H1 (cell line): ENCODE results near the gene FAM120A. TPM values are rescaled to one million over a fixed set of nuclear protein-coding genes. Genes with fewer than 3 reads are reported as not detected.

Source experiments
- CTCF ChIA-PET: fragments of 300-600 bp; sonication (Branson Sonifier 250); formaldehyde crosslinking; loops from one replicate; lab custom pipeline; 2021; ENCODE audit not compliant: partially characterized antibody; lab: Charles Lee
- POLR2A ChIA-PET: fragments of 300-600 bp; sonication (Branson Sonifier 250); formaldehyde crosslinking; loops from one replicate; lab custom pipeline; 2021; ENCODE audit warnings: inconsistent platforms; ENCODE audit not compliant: partially characterized antibody; lab: Charles Lee
- DNase-seq, 2 experiments: peaks; one replicate each; pipeline versions ENCODE4 v3.0.0 to v3.0.0-alpha.2; 2010 to 2022; ENCODE audit warnings: low spot score in 2 of 2, low read depth in 1 of 2, mixed read lengths in 1 of 2
- FAIRE-seq: peaks from 2 replicates; lab custom pipeline; 2011; peaks lifted over from hg19 to GRCh38; lab: Jason Lieb, UNC
- H2AFZ ChIP-seq: 2 replicates; pipeline ENCODE4 v1.8.1; 2012; ENCODE audit warnings: low read length, inconsistent platforms
- H2AK5ac ChIP-seq: 2 replicates; pipeline ENCODE4 v1.6.1; 2013; ENCODE audit warnings: low read depth, low read length
- H2BK120ac ChIP-seq: replicated peaks from 2 replicates; pipeline ENCODE3; 2013; ENCODE audit warnings: low read depth, low read length, inconsistent platforms
- H2BK12ac ChIP-seq: 2 replicates; pipeline ENCODE4 v1.6.1; 2013; ENCODE audit warnings: low read depth, low read length
- H2BK15ac ChIP-seq: 2 replicates; pipeline ENCODE4 v1.6.1; 2013; ENCODE audit warnings: low read length
- H2BK20ac ChIP-seq: 2 replicates; pipeline ENCODE4 v1.6.1; 2013; ENCODE audit warnings: low read length
- H2BK5ac ChIP-seq: 2 replicates; pipeline ENCODE4 v1.6.1; 2013; ENCODE audit warnings: low read depth, low read length
- H3K14ac ChIP-seq: 2 replicates; pipeline ENCODE4 v1.6.1; 2013; ENCODE audit warnings: inconsistent platforms; ENCODE audit not compliant: insufficient read length
- H3K18ac ChIP-seq: 2 replicates; pipeline ENCODE4 v1.6.1; 2013; ENCODE audit warnings: low read length; ENCODE audit errors: extremely low read depth
- H3K23ac ChIP-seq: 2 replicates; pipeline ENCODE4 v1.6.1; 2013; ENCODE audit warnings: inconsistent platforms; ENCODE audit not compliant: insufficient read length
- H3K23me2 ChIP-seq: 2 replicates; pipeline ENCODE4 v1.6.1; 2013; ENCODE audit warnings: low read depth, low read length
- H3K27ac ChIP-seq: 2 replicates; pipeline ENCODE4 v1.6.1; 2011; ENCODE audit warnings: low read depth, low read length, inconsistent platforms
- H3K27me3 ChIP-seq, 4 experiments: replicated peaks in 1 of 4; 1 replicate in 1 of 4; 2 replicates in 3 of 4; pipeline versions ENCODE4 v1.6.1 to v1.8.1; 2011 to 2013; ENCODE audit warnings: low read length in 3 of 4, mild to moderate bottlenecking in 3 of 4, inconsistent platforms in 2 of 4, mixed read lengths in 2 of 4, moderate library complexity in 1 of 4; ENCODE audit not compliant: control insufficient read depth in 3 of 4, insufficient read depth in 3 of 4; ENCODE audit errors: extremely low read depth in 1 of 4
- H3K36me3 ChIP-seq, 4 experiments: 2 replicates each; pipeline versions ENCODE4 v1.6.1 to v1.8.1; 2011 to 2013; ENCODE audit warnings: mild to moderate bottlenecking in 4 of 4, low read length in 3 of 4, moderate library complexity in 2 of 4, control low read depth in 1 of 4, inconsistent platforms in 1 of 4; ENCODE audit not compliant: insufficient read depth in 4 of 4, control insufficient read depth in 2 of 4
- H3K4ac ChIP-seq: replicated peaks from 2 replicates; pipeline ENCODE3; 2013; ENCODE audit warnings: low read length, low read depth, mixed read lengths, inconsistent platforms; ENCODE audit not compliant: insufficient read length
- H3K4me1 ChIP-seq, 4 experiments: replicated peaks in 1 of 4; 1 replicate in 1 of 4; 2 replicates in 3 of 4; pipeline versions ENCODE4 v1.6.1 to v1.8.1; 2011 to 2013; ENCODE audit warnings: low read length in 3 of 4, inconsistent platforms in 2 of 4, mixed read lengths in 1 of 4; ENCODE audit not compliant: insufficient read depth in 4 of 4, control insufficient read depth in 3 of 4
- H3K4me2 ChIP-seq, 2 experiments: 2 replicates each; pipeline versions ENCODE4 v1.6.1 to v1.8.1; 2011 to 2013; ENCODE audit warnings: low read depth in 2 of 2, low read length in 2 of 2, control low read depth in 1 of 2, inconsistent platforms in 1 of 2, mild to moderate bottlenecking in 1 of 2; ENCODE audit not compliant: insufficient read depth in 1 of 2
- H3K4me3 ChIP-seq, 4 experiments: fragments of 200-600, 300-600 bp in 1 of 4; sonication (generic), shearing (Covaris generic), sonication (Bioruptor Twin) in 1 of 4; 2 replicates each; pipeline versions ENCODE4 v1.5.1 to v1.8.1; 2011 to 2016; ENCODE audit warnings: low read length in 4 of 4, low read depth in 3 of 4, control low read depth in 2 of 4, inconsistent platforms in 2 of 4, mild to moderate bottlenecking in 2 of 4, mixed read lengths in 1 of 4, moderate library complexity in 1 of 4; ENCODE audit not compliant: insufficient read depth in 2 of 4; ENCODE audit errors: extremely low read depth in 1 of 4
- H3K56ac ChIP-seq: replicated peaks from 2 replicates; pipeline ENCODE3; 2013; ENCODE audit warnings: low read depth, mild to moderate bottlenecking, mixed read lengths, low read length, inconsistent platforms; ENCODE audit not compliant: insufficient read length
- H3K79me1 ChIP-seq: 2 replicates; pipeline ENCODE4 v1.6.1; 2013; ENCODE audit warnings: low read depth, low read length, control low read depth
- H3K79me2 ChIP-seq, 2 experiments: 2 replicates each; pipeline versions ENCODE4 v1.6.1 to v1.8.1; 2012 to 2013; ENCODE audit warnings: low read length in 2 of 2, mild to moderate bottlenecking in 2 of 2, inconsistent platforms in 1 of 2; ENCODE audit not compliant: insufficient read depth in 2 of 2, control insufficient read depth in 1 of 2
- H3K9ac ChIP-seq, 4 experiments: replicated peaks in 1 of 4; 1 replicate in 1 of 4; 2 replicates in 3 of 4; pipeline versions ENCODE4 v1.6.1 to v1.8.1; 2011 to 2013; ENCODE audit warnings: low read depth in 3 of 4, low read length in 3 of 4, control low read depth in 2 of 4, mild to moderate bottlenecking in 2 of 4, moderate library complexity in 2 of 4, inconsistent platforms in 1 of 4; ENCODE audit errors: extremely low read depth in 1 of 4
- H3K9me3 ChIP-seq, 2 experiments: 2 replicates each; pipeline versions ENCODE4 v1.6.1 to v1.8.1; 2012 to 2013; ENCODE audit warnings: mild to moderate bottlenecking in 2 of 2, moderate library complexity in 2 of 2, control low read depth in 1 of 2, inconsistent platforms in 1 of 2, low read depth in 1 of 2, low read length in 1 of 2, mixed read lengths in 1 of 2; ENCODE audit not compliant: insufficient read depth in 2 of 2
- H4K20me1 ChIP-seq, 2 experiments: replicated peaks in 1 of 2; 2 replicates each; pipeline versions ENCODE3 to v1.8.1; 2011 to 2013; ENCODE audit warnings: inconsistent platforms in 2 of 2, low read length in 2 of 2, mild to moderate bottlenecking in 1 of 2; ENCODE audit not compliant: insufficient read depth in 2 of 2, control insufficient read depth in 1 of 2
- H4K5ac ChIP-seq: 2 replicates; pipeline ENCODE4 v1.6.1; 2013; ENCODE audit warnings: low read length, low read depth, mixed read lengths, inconsistent platforms; ENCODE audit not compliant: insufficient read length
- H4K8ac ChIP-seq: 2 replicates; pipeline ENCODE4 v1.8.0; 2013; ENCODE audit warnings: mild to moderate bottlenecking, moderate library complexity, low read length, inconsistent platforms; ENCODE audit not compliant: insufficient read depth; ENCODE audit errors: extremely low read depth
- H4K91ac ChIP-seq: replicated peaks from 2 replicates; pipeline ENCODE3; 2013; ENCODE audit warnings: low read length, mixed read lengths, inconsistent platforms; ENCODE audit not compliant: insufficient read length
- CHD2 ChIP-seq: IDR thresholded peaks from 2 replicates; pipeline ENCODE4 v1.6.1; 2012; ENCODE audit warnings: low read length, improper control_type of control experiment
- SAP30 ChIP-seq: fragments of 300-600 bp; sonication (generic); IDR thresholded peaks from 2 replicates; pipeline ENCODE4 v1.7.1; 2012; ENCODE audit warnings: low read length, moderate library complexity, mild to moderate bottlenecking, inconsistent platforms; ENCODE audit not compliant: insufficient read depth, insufficient replicate concordance
- SUZ12 ChIP-seq: fragments of 200-600 bp; sonication (generic); IDR thresholded peaks from 2 replicates; pipeline ENCODE4 v1.6.1; 2012; ENCODE audit warnings: mild to moderate bottlenecking, inconsistent platforms, low read length, moderate library complexity, mixed read lengths
- WGBS, 2 experiments: shearing (Covaris generic) in 1 of 2; methylation state at CpG; one replicate each; pipeline versions ENCODE4 v1.1.6 to v1.1.7; 2013 to 2015; ENCODE audit warnings: low lambda C conversion rate in 2 of 2, mixed read lengths in 2 of 2, inconsistent platforms in 1 of 2, low coverage in 1 of 2, missing lambda C conversion rate in 1 of 2; ENCODE audit not compliant: insufficient replicate concordance in 2 of 2, insufficient coverage in 1 of 2, insufficient read length in 1 of 2; ENCODE audit errors: extremely low coverage in 1 of 2, missing lambda C conversion rate in 1 of 2; 5-methylcytosine and 5-hydroxymethylcytosine counted together
- polyA plus RNA-seq, 7 experiments: library from polyadenylated mRNA; depleted of rRNA in 3 of 7; stranded (reverse) in 5 of 7; unstranded in 2 of 7; fragments of >200 nt in 5 of 7; fragments of 200-250 nt in 2 of 7; gene quantifications; 1 replicate in 5 of 7; 2 replicates in 1 of 7; 4 replicates in 1 of 7; pipeline versions ENCODE4 v1.2.1 to v1.2.3, GENCODE V29; 2011 to 2013; ENCODE audit warnings: missing spikeins in 2 of 7, mixed read lengths in 2 of 7
- total RNA-seq: library from RNA; stranded (reverse); fragmentation: NEBNext Ultra II Directional; extraction: Animal tissue kit (Norgen Biotek cat#: 25700); gene quantifications from 2 replicates; pipeline ENCODE4 v1.2.1, GENCODE V29; 2021

FAM120A gene
- total and polyA plus RNA-seq, 2 of the 8 experiments (the other 6 are each of a cell fraction or from before 2014, with no cell fraction given) = 24.9 to 54.7 TPM

DNA sequence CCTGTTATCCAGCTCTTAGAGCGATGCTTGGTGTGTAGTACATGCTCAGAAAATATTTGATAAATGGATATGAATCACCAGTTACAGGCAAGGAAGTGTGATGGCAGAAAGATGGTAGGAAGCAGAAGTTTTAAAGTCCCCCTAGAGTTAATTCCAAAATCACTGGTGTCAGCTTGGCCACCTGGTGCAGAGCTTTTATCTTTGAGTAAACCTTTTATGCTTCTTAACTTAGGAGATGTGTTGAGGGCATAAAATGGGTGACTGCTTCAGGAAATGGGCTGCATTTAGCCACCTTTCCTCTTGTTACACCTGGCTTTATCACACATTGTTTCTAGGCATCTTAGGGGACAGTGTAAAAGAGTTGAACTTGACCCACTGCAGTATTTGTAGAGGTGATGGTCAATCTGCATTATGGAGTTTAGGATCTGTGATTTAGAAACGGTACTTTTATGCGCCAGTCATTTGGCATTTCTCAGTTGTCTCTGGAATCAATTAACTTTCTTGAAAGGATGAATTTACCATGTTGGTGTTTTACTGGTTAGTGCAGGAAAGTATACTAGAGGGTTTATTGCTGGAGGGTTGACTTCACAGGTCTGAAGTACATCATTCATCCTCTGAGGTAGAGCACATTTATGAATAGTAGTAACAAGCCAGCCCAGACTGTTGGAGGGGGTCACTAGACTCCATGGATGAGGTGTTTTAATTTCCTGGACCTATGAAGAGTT is 9.4 kb downstream of the FAM120A start:
- Histone ChIP-seq H3K56ac (no peak overlapping the region), H3K23me2 (no peaks in the 10 kb centered on the region), H3K9me3 (no peaks in the 10 kb centered on the region), H2BK20ac (no peak overlapping the region), H2BK15ac (no peak overlapping the region), H3K23ac (no peak overlapping the region), H3K14ac (no peak overlapping the region), H3K4me2 (no peak overlapping the region), H2AFZ (no peak overlapping the region), H3K4me1 (peaks cover 2 to 11% (median 6%) of the 10 kb centered on the region in 4 experiments; a peak in 5 of 7 replicates), H2BK120ac (no peak overlapping the region), H4K8ac (no peak overlapping the region), H4K5ac (no peak overlapping the region), H2AK5ac (no peak overlapping the region), H3K18ac (no peak overlapping the region), H3K79me1 (peaks cover 4% of the 10 kb centered on the region), H4K91ac (no peak overlapping the region), H3K27me3 (no peaks in the 10 kb centered on the region), H3K9ac (no peak overlapping the region), H3K79me2 (peaks cover 20 to 100% of the 10 kb centered on the region in 2 experiments), H3K4me3 (no peak overlapping the region), H3K27ac (no peak overlapping the region), H3K4ac (no peak overlapping the region), H3K36me3 (no peaks in the 10 kb centered on the region), H4K20me1 (peaks cover 7 to 13% of the 10 kb centered on the region in 2 experiments), H2BK5ac (no peak overlapping the region), H2BK12ac (no peak overlapping the region)
- POLR2A ChIA-PET = no interaction called here
- DNase-seq (no peak), FAIRE-seq (no peak)
- WGBS, 2 experiments = 88% methylated on average over 3 of the region's 3 CpGs; no CpG with 5 or more reads in 1 of the 2 experiments
- TF ChIP-seq SAP30 = no peak
- no peak for TF ChIP-seq SUZ12
- no peak for TF ChIP-seq CHD2
- CTCF ChIA-PET = interaction anchor here (1.1 kb wide), 1 partner anchor 20 kb away, joined by 3 read pairs; no protein-coding TSS in a partner anchor
